ENCODE results near the gene KATNB1. TPM values are rescaled to one million over a fixed set of nuclear protein-coding genes. Genes with fewer than 3 reads are reported as not detected.
A peak's percentile ranks its signal among the peaks of the same experiment; 100 is the strongest.

The KATNB1 gene
- total RNA-seq, 1 experiment from 2014 or later: 60.4 TPM

DNA sequence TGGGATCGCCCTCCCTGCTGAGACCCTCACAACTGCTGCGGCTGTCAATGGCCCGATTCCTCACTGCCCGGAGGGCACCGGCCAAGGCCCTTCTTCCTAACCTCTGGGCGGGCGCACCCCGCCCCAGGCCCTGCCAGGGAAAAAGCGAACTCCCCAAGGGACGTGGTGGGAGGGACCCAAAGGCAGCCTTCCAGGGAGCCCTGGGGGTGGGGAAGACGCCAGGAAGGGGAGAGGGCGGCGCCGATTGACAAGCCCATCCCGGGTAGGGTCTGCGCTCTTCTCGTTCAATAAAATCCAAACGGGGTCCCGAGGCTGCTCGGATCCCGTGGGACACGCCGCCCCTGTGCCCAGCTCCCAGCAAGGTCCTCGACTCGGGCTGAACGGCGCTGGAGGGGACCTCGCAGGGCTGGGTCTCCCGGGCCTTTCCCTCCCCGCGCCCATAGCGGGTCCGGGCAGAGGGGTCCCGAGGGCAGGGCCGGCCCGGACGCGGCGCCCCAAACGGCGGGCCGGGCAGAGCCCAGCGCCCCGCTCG lies 66.3 kb downstream of the KATNB1 start:
- Mint-ChIP-seq H3K4me3 (peak overlapping the region; percentile 57), H3K27ac (no peak overlapping the region), H3K36me3 (no peaks in the 10 kb centered on the region), H3K4me1 (peaks cover 62% of the 10 kb centered on the region), H3K9me3 (no peaks in the 10 kb centered on the region), H3K27me3 (ENCODE audit: low read depth) (peaks cover 29% of the 10 kb centered on the region)
- peak; percentile 7 for ATAC-seq
- TF ChIP-seq FOXP4 (CRISPR knock-in tag; IDR thresholded peaks at IDR 0.05) (0 out of 2 replicates have a peak, but pooled peaks have one; percentile 9), EMX1 (CRISPR knock-in tag; IDR thresholded peaks at IDR 0.05) (0 out of 2 replicates have a peak, but pooled peaks have one; percentile 15), CREM (CRISPR knock-in tag; IDR thresholded peaks at IDR 0.05) (no peak), PRRX2 (CRISPR knock-in tag; IDR thresholded peaks at IDR 0.05) (no peak)
- CTCF ChIA-PET: interaction anchor here (1.0 to 10.8 kb wide), 8 partner anchors 15 to 97 kb away, joined by 3 to 120 read pairs (median 3); no protein-coding TSS in a partner anchor
- DNase-seq (ENCODE audit: low spot score): peak; percentile 32
- POLR2A ChIA-PET: no interaction called here

DNA sequence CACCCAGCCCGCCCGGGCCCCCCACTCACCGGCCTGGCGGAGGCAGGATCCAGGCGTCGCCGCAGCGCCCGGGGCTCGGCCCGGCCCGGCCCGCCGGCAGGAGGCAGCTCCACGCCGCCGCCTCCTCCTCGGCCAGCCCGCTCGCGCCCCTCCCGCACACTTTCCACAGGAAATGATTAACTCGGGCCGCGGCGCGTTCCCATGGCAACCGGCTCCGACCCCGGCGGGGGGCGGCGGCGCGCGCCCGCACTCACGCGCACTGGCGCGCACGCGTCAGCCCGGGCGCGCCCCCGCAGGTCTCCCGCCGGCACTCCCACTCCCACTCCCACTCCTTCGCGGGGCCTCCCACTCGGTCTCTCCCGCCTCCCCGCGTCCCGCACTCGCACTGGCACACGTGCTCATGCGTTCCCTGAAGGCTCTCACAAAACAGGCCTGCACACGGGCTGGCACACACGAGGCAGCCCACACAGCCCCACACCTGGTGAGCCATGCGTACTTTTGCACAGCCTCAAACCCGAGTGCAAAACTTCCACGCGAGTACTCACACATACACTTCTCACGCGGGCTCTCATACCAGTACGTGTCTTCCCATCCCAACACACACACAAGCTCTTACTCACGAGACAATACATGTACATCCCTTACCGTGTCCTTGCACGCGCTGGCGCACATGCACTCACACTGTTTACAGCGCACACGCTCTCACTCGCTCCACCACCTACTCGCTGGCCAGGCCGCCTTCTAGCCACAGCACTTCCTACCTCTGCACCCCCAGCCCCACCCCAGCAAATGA lies 67.0 kb downstream of the KATNB1 start, which contains the start of gene KIFC3:
Gene KIFC3, minus strand, starts transcription at position 151 of the 793 bp plus-strand sequence. CDS start 4,248 bp downstream, outside the sequence.
- peaks cover 29% of the 10 kb centered on the region for H3K27me3 Mint-ChIP-seq (ENCODE audit: low read depth)
- peaks cover 62% of the 10 kb centered on the region for H3K4me1 Mint-ChIP-seq
- H3K36me3 Mint-ChIP-seq: no peaks in the 10 kb centered on the region
- DNase-seq (ENCODE audit: low spot score) (peak; percentile 61), ATAC-seq (no peak; the same call in 1 of the 2 replicates)
- H3K9me3 Mint-ChIP-seq: no peaks in the 10 kb centered on the region
- POLR2A ChIA-PET: no interaction called here
- CTCF ChIA-PET: interaction anchor here (0.6 to 10.8 kb wide), 7 partner anchors 9 to 198 kb away, joined by 3 to 120 read pairs (median 3); no protein-coding TSS in a partner anchor
- peak within 1 kb of the TSS; percentile 91 for H3K4me3 Mint-ChIP-seq
- H3K27ac Mint-ChIP-seq: peak within 1 kb of the TSS; percentile 66
- TF ChIP-seq, protein P1, sequence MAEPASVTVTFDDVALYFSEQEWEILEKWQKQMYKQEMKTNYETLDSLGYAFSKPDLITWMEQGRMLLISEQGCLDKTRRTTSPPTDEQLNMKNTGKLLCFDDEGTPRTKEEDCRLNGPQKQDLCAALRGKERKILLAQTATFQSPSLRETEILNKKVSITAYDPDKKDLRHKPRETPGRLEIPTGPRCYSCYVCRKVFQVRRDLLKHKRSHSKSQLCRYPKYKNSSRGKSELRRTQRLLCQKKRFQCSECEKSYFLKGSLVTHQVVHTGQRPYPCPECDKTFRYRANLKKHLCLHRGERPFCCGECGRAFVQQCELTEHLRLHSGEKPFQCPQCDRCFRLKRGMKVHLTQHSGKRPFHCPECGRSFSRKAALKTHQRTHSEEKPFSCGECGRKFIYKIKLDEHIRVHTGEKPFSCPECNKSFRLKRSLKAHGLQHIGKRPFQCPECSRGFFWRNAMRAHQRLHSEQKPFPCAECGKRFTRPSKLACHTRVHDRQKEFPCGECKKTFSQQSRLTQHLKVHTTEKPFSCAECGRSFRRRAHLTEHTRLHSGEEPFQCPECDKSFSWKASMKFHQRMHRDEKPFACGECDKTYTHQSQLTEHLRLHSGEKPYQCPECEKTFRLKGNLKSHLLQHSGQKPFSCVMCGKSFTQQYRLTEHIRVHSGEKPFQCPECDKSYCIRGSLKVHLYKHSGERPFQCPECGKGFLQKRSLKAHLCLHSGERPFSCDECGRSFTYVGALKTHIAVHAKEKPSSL (CRISPR knock-in tag; conservative IDR thresholded peaks at IDR 0.05): no peak
- no peak for TF ChIP-seq RORB (CRISPR knock-in tag; IDR thresholded peaks at IDR 0.05)
- TF ChIP-seq, protein P2, sequence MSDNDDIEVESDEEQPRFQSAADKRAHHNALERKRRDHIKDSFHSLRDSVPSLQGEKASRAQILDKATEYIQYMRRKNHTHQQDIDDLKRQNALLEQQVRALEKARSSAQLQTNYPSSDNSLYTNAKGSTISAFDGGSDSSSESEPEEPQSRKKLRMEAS (CRISPR knock-in tag; IDR thresholded peaks at IDR 0.05): peak; percentile 61; the same call in 1 of the 2 replicates
- TF ChIP-seq ZNF219 (CRISPR knock-in tag; IDR thresholded peaks at IDR 0.05; ENCODE audit: borderline replicate concordance): peak; percentile 75; the same call in 1 of the 2 replicates
- TF ChIP-seq NFE2L1 (CRISPR knock-in tag; IDR thresholded peaks at IDR 0.05): 0 out of 2 replicates have a peak, but pooled peaks have one; percentile 64
- TF ChIP-seq ETV6 (CRISPR knock-in tag; IDR thresholded peaks at IDR 0.05): 0 out of 2 replicates have a peak, but pooled peaks have one; percentile 15
- TF ChIP-seq AFF4 (CRISPR knock-in tag; IDR thresholded peaks at IDR 0.05; ENCODE audit: borderline replicate concordance): no peak
- TF ChIP-seq, protein P3, sequence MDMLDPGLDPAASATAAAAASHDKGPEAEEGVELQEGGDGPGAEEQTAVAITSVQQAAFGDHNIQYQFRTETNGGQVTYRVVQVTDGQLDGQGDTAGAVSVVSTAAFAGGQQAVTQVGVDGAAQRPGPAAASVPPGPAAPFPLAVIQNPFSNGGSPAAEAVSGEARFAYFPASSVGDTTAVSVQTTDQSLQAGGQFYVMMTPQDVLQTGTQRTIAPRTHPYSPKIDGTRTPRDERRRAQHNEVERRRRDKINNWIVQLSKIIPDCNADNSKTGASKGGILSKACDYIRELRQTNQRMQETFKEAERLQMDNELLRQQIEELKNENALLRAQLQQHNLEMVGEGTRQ (CRISPR knock-in tag; IDR thresholded peaks at IDR 0.05): peak; percentile 29
- no peak for TF ChIP-seq MXD4 (CRISPR knock-in tag; IDR thresholded peaks at IDR 0.05; ENCODE audit: borderline replicate concordance)
- TF ChIP-seq, protein P4, sequence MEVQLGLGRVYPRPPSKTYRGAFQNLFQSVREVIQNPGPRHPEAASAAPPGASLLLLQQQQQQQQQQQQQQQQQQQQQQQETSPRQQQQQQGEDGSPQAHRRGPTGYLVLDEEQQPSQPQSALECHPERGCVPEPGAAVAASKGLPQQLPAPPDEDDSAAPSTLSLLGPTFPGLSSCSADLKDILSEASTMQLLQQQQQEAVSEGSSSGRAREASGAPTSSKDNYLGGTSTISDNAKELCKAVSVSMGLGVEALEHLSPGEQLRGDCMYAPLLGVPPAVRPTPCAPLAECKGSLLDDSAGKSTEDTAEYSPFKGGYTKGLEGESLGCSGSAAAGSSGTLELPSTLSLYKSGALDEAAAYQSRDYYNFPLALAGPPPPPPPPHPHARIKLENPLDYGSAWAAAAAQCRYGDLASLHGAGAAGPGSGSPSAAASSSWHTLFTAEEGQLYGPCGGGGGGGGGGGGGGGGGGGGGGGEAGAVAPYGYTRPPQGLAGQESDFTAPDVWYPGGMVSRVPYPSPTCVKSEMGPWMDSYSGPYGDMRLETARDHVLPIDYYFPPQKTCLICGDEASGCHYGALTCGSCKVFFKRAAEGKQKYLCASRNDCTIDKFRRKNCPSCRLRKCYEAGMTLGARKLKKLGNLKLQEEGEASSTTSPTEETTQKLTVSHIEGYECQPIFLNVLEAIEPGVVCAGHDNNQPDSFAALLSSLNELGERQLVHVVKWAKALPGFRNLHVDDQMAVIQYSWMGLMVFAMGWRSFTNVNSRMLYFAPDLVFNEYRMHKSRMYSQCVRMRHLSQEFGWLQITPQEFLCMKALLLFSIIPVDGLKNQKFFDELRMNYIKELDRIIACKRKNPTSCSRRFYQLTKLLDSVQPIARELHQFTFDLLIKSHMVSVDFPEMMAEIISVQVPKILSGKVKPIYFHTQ (CRISPR knock-in tag; IDR thresholded peaks at IDR 0.05): no peak
- TF ChIP-seq SMAD3 (CRISPR knock-in tag; IDR thresholded peaks at IDR 0.05; ENCODE audit: borderline replicate concordance): no peak
- TF ChIP-seq, protein P5, sequence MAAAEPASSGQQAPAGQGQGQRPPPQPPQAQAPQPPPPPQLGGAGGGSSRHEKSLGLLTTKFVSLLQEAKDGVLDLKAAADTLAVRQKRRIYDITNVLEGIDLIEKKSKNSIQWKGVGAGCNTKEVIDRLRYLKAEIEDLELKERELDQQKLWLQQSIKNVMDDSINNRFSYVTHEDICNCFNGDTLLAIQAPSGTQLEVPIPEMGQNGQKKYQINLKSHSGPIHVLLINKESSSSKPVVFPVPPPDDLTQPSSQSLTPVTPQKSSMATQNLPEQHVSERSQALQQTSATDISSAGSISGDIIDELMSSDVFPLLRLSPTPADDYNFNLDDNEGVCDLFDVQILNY (CRISPR knock-in tag; IDR thresholded peaks at IDR 0.05): no peak
- TF ChIP-seq RELA (CRISPR knock-in tag; IDR thresholded peaks at IDR 0.05; ENCODE audit: borderline replicate concordance): no peak
- no peak for TF ChIP-seq ZNF416 (CRISPR knock-in tag; IDR thresholded peaks at IDR 0.05)
- no peak for TF ChIP-seq NR3C1 (CRISPR knock-in tag; conservative IDR thresholded peaks at IDR 0.05; ENCODE audit: low read depth)
